Femur (tissue), 1 donor: ENCODE results near the gene TUBA4B.

Source experiments
- DNase-seq: peaks from one replicate; pipeline ENCODE4 v3.0.0-alpha.2; 2017

Gene TUBA4B

GRCh38 chr2:219252900-219253752 is at the start of gene TUBA4B:
Gene TUBA4B (plus strand): TSS chr2:219253243. CDS start chr2:219253408, 165 bp downstream.
- DNase-seq = peak; percentile 63

- DNase-seq = no peak
Measured at GRCh38 chr2:219204425-219205164, 48.4 kb upstream of the TUBA4B start.

GRCh38 chr2:219205165-219205538 is 47.9 kb upstream of the TUBA4B start:
- no peak for DNase-seq

GRCh38 chr2:219205981-219206327 is 47.1 kb upstream of the TUBA4B start:
- DNase-seq = no peak

GRCh38 chr2:219206328-219207133 is 46.5 kb upstream of the TUBA4B start, which contains the start of gene ZFAND2B:
Gene ZFAND2B (plus strand): TSS chr2:219206782. CDS start chr2:219206988, 206 bp downstream.
- DNase-seq = peak; percentile 96

GRCh38 chr2:219207134-219207883 is 45.7 kb upstream of the TUBA4B start:
- DNase-seq = no peak

GRCh38 chr2:219207884-219208740 is 44.9 kb upstream of the TUBA4B start:
- peak; percentile 22 for DNase-seq

- peak; percentile 18 for DNase-seq
Measured at GRCh38 chr2:219209236-219210195, 43.5 kb upstream of the TUBA4B start.

GRCh38 chr2:219210196-219210885 is 42.7 kb upstream of the TUBA4B start:
- DNase-seq = peak; percentile 19

GRCh38 chr2:219210886-219211362 is 42.1 kb upstream of the TUBA4B start:
- DNase-seq = no peak

GRCh38 chr2:219213026-219213415 is 40.0 kb upstream of the TUBA4B start:
- no peak for DNase-seq

GRCh38 chr2:219213486-219214071 is 39.5 kb upstream of the TUBA4B start:
- DNase-seq = no peak

GRCh38 chr2:219214141-219214540 is 38.9 kb upstream of the TUBA4B start:
- DNase-seq = no peak

GRCh38 chr2:219214786-219215185 is 38.3 kb upstream of the TUBA4B start:
- DNase-seq = no peak

- no peak for DNase-seq
Measured at GRCh38 chr2:219215871-219216534, 37.0 kb upstream of the TUBA4B start.

GRCh38 chr2:219216535-219216915 is 36.5 kb upstream of the TUBA4B start:
- no peak for DNase-seq

- peak; percentile 90 for DNase-seq
Measured at GRCh38 chr2:219218217-219218731, 34.8 kb upstream of the TUBA4B start.
